ENCODE measurements around the gene CCDC12.

The CCDC12 gene

DNA sequence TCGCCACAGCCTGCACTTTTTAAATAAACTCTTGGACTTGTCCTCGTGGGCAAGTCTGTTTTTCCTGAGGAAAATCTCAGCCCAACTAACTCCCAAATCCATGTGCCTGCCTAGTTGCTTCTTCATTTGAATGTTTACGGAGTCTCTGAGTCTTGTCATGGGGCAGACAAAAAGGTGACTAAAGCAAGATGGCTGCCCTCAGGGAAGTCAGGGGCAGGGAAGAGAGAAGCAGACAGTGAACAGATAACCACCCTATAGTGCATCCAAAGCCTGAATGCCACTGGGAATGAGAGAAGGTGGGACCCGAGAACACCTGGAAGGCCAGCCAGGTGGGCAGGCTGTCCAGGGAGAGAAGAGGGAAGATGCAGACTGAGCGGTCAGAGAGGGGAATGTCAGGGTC, 21.4 kb downstream of the CCDC12 start:
- no peak for DNase-seq (ENCODE audit: low spot score)

DNA sequence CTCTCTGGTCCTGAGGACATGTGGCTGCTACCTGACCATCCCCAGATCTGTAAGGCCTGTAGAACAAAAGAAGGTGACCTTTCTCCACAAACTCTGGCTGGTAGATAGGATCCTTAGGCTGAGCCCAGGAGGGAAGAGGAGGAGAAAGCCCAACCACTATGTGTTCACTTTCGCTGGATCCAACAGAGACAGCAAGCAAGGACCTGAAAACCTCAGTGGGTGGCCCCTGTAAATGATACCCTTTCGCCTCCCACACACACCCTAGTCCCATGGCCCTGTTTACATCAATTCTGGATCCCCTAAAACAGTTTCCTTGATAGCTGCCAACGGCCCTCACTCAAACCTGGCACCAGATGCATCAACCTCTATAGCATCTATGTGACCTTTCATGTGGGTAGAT, 22.4 kb downstream of the CCDC12 start:
- DNase-seq (ENCODE audit: low spot score) = no peak

DNA sequence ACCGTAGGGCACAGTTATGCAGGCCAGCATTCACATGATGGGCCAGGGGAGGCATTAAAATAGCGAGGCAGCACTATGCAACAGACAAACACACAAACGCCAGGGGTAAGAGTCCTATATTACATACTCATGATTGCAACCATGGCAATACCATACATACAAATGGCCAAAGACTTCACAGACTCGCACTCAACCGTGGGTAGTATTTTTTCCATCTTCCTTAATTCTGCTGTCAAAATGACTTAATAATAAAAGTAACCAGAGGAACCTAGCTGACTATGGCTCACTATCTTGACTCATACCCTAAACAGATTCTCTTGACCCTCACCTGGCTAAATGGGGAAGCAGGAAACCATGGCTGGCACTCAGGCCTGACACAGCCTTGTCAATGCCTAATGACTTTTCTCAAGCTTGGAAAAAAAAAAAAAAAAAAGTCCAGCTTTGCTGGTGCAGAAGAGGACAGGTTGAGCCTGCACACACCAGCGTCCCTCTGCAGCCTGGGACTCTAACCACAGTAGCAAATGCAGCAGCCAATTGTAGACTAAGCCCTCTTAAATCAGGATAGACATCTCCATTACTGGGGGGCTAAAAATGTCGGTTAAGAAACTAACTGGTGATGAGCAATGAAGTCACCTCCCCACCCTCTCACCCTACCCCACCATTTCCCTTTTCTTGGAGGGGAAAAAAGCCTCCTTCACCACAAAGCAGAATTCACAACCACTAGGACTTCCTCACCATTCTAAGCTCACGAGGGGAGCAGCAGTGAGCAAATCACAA, 23.1 kb downstream of the CCDC12 start:
- peak; percentile 82 for DNase-seq (ENCODE audit: low spot score)

DNA sequence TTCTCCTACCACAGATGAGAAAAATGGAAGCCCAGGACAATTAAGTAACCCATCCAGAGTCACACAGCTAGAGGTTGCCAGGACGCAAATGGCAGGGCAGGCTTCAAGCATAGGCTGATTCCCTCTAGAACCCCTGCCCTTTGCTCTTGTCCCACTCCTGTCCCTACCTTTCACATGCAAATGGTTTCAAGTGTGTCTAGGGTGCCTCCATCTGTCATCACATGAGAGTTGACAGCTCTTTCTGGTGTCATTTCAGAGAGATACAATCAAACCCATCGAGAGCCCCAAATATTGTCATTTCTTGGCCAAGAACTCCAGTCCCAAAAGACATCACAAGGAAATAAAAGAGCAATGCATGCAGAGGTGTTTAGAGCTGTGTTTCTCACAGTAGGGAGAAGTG, 23.7 kb downstream of the CCDC12 start:
- no peak for DNase-seq (ENCODE audit: low spot score)

DNA sequence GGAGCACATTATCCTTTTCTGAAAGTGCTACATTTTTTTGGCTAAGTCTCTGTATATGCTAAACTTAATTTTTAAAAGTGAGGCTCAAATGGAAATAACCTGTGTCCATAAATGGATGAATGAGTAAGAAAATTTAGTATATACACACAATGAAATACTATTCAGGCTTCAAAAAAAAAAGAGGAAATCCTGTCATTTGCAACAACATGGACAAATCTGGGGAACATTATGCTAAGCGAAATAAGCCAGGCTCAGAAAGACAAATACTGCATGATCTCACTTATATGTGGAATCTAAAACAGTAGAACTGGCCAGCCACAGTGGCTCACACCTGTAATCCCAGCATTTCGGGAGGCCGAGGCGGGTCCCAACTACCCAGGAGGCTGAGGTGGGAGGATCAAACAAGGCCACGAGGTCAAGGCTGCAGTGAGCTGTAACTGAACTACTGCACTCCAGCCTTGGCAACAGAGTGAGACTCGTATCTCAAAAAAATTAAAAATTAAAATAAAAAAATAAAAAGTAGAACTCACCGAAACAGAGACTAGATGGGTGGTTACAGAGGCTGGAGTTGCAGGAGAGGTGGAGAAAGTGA, 25.8 kb downstream of the CCDC12 start:
- DNase-seq (ENCODE audit: low spot score) = no peak

DNA sequence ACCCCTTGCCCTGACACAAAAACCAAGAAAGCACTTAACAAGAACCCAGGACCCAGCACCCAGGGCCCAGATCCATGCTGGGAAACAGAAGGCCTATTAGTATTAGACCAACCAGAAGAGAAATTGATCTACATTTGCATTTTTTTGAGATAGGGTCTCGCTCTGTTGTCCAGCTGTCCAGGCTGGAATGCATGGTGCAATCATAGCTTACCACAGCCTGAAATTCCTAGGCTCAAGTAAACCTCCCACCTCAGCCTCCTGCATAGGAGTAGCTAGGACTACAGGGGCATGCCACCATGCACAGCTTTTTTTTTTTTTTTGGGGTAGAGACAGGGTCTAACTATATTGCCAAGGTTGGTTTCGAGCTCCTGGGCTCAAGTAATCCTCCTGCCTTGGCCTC, 26.4 kb downstream of the CCDC12 start:
- DNase-seq (ENCODE audit: low spot score) = no peak

DNA sequence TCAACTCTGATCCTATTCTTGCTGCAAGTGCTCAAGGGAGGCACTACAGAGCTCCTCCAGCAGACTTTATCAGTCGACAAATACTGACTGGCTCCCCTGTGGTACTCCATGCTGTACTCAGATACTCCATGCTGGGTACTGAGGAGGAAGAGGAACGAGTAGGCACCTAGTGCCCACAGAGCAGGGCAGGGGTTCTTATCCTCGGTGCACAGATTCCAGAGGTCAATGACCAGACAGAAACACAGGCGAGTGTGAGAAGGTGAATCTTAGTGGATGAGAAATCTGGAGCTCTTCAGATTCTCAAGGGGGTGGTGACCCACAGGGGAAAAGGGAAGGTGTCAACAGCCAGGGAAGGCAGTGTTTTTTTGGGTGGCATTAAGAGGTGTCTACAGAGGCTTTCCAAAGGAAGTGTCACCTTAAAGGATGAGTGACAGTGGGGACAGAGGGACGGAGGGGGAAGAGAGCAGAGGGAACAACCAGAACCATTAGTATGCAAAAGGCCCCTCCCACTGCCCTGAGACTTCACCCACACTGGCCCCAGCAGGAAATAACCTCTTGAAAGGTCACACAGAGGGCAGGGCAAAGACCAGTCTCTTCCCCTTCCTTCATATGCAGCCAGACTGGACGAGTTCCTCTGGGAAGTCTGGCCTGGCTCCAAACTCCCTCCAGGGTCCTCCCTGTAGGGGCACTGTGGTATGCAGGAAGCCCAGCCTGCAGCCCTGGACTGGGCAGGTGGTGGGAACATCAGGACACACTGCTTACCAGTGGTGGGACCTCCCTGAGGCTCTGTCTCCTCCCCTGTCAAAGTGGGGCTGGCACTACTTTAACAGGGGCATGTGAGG, 27.5 kb downstream of the CCDC12 start:
- peak; percentile 25 for DNase-seq (ENCODE audit: low spot score)

DNA sequence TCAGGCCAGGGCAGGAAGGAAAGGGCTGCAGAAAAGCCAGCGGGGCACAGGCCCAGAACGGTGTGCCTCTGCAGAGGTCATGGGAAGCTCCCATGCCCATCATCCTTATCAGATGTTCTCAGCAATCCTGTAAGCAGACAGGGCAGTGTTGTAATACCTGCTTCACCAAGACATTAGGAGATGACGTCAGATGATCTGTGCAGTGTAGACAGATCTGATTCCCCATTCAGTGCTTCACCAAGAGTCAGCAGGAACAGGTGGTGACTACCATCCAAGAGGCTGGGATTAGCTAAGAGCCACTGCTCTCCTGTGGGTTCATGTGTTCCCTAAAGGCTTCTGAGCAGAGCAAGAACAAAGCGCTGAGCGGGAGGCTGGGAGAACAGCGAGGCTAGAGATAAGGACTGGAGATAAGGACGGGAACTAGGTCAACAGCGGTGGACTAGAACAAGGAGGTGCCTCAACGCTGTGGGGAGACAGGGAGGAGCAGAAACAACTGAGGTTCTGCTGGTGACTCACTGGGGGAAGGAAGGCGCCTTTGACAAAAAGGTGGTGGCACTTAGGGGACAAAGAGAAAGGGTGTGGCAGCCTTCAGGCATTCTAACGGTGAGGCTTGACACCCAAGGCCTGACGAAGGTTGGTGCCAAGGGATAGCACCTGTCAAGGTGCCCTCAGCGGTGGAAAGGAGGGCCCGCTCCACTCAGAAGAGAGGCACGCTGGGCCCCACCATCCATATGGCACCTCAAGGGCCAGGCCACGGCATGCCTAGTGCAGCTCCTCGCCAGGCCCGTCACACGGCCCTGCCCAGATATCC, 28.4 kb downstream of the CCDC12 start:
- peak; percentile 57 for DNase-seq (ENCODE audit: low spot score)

DNA sequence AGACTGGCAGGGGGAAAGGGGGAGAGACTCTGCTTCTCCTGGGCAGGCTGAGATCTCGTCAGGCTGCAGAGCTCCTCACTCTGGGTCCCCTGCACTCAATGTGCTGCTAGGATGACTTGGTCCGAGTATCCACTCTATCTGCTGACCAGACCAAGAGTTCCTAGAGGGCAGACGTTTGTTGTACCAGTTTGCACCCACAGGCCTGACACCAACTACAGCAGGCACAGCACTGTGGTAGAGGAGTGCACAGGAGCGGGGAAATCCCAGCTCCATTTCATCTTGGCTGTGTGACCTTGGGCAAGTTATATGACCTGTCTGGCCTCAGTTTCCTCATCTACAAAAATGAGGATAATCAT, 29.0 kb downstream of the CCDC12 start:
- DNase-seq (ENCODE audit: low spot score) = no peak

DNA sequence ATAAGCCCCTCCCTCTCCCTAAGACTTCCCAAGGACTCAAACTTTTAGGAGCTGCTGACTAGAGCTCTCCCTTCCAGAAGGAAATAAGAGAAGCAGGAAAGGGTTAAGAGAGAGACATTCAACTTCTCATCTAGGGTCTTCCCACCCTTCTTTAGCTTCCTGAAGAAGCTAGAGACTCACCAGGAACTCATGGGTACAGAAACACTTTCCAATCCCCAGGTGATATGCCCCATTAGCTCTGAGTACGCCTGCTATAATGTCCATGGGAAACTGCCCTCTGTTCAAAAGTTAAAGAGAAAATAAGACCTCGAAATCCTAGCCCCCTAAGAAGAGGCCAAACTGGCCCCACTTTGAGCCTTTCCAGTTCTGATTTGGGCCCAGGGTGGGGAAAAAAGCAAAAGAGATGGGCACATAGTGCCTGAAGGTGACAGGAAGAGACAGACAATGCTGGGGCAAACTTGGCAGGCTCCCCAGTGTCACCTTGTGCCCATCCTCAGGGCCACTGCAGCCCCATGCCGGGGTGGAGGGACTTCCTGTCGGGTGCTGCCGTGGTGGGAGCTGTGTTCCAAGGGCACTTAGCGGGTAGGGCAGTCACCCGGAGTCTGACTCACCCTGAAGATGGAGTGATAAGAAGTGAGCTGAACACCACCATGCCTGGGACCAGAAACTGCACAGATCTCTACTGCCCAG, 29.5 kb downstream of the CCDC12 start:
- peak; percentile 80 for DNase-seq (ENCODE audit: low spot score)

DNA sequence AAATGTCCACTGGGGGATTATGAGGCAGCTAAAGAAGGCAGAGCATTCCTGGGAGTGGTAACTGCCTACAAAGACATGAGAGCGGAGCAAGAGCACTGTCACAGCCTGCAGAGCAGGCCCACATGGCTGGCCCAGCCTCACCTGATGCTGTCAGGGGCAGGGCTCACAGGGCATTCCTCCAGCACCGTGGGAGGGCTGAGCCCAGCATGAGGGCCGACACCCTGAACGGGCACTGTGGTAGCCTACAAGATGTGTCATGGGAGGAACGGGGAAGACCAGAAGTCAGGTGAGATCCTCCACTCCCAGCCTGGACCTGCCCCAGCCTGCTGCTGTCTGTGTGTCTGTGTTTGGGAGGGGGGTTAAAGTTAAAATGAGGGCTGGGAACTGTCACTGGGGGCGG, 30.1 kb downstream of the CCDC12 start:
- peak; percentile 92 for DNase-seq (ENCODE audit: low spot score)

DNA sequence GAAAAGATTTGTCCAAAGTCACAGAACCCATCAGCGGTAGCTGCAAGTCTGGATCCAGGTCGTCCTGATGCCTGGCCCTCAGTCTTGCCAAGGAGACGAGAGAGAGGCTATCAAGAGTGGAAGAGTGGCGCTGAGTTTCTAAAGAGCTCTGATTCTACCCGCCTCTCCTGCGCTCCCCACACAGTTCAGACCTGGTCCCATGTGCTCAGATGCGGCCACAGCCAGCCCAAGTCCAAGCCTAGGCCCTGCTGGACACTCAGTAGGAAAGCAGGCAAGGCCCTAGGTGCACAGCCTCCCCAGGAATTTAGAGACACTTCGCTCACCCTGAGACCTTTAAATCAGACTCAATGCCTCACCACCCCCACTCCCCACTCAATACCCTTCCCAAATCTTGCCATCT, 32.4 kb downstream of the CCDC12 start:
- DNase-seq (ENCODE audit: low spot score) = no peak

DNA sequence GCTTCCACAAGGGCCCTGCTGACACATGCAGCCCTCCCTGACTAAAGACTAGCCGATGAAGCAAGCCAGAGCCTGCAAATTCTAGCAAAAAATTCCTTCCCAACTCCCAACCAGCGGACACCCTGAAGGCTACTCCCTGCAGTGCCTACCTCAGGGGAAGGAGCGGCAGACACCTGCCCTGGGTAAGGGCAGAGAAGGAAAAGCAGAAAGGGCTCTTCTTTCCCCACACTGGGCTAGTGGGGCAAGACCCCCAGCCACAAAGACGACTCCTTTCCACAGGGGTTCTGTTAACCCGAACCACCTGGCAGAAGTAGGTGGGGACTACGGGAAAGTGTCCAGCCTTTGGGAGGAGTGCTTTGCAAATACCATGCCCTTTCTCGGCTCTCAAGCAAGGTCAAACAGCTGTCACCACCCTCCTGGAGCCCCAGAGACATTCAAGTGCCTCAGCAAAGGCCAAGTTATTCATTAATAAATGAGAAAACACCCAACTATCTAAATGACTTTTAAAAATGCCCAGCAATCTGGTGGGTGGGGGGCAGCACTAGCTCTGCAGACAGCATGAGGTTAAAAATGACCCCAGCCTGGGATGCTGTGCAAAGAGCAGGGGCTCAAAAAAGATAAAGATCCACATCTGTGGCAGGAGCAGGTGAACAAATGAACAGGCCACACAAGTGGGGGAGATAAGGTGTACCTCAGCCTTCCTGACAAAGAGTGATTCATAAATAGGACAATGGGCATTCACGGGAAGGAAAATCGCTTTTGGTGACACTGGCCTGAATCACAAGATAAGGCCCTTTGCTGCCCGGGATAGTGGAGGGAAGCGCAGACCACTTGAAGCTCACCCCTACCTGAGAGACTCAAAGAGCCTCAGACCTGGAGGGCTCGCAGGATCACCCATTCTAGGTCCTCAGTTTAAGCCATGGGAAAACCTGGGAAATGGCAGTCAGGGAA, 33.0 kb downstream of the CCDC12 start:
- DNase-seq (ENCODE audit: low spot score) = peak; percentile 83

DNA sequence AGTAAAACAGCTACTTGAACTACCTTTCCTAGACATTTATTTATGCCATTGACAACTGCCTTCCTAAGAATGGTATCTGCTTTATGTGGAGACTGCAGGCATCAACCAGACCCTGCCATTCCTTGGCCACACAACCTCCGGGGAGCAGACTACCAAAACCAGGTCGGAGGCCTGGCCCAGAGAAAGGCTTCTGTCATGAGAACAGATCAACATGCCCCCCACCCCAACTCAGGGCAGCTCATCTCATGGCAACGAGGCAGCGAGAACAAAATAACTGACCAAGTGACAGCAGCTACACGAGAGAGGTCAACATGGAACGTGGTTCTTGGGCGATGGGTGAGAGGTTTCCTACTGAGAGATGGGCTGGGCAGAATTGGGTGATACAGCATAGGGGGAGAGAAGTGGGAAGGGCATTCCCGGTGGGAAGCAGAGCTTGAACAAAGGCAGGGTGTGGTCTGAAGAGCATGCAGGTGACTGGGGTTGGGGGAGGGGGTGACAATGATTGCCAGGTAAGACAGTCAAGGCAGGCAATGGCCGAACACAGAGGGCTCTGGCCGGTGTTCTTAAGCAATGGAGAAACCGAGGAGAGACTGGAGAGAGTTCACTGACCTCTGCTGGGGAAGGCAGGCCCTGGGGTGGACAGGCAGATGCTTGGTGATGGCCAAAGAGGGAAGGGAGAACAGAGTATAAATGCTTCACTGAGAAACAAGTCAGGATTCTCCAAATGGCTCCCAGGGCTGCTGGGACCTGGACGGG, 33.9 kb downstream of the CCDC12 start:
- peak; percentile 56 for DNase-seq (ENCODE audit: low spot score)

DNA sequence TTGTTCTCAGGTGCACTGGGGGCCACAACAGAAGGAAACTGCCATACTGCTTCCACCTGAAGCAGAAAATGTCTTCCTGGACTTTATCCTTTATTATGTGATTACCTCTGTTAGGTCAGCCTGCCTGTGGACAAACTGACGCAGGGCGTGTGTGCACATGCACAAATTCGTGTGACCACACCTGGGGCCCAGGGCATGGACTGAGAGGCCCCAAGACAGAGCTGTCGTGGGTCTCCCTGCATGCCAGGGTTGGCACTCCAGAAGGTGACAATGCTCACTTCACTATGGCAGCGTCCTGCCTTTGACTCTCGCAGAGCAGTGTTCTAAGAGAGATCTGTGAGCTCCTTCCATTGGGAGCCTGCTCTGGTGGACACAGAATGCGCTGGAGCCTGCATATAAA, 34.5 kb downstream of the CCDC12 start:
- DNase-seq (ENCODE audit: low spot score) = no peak

DNA sequence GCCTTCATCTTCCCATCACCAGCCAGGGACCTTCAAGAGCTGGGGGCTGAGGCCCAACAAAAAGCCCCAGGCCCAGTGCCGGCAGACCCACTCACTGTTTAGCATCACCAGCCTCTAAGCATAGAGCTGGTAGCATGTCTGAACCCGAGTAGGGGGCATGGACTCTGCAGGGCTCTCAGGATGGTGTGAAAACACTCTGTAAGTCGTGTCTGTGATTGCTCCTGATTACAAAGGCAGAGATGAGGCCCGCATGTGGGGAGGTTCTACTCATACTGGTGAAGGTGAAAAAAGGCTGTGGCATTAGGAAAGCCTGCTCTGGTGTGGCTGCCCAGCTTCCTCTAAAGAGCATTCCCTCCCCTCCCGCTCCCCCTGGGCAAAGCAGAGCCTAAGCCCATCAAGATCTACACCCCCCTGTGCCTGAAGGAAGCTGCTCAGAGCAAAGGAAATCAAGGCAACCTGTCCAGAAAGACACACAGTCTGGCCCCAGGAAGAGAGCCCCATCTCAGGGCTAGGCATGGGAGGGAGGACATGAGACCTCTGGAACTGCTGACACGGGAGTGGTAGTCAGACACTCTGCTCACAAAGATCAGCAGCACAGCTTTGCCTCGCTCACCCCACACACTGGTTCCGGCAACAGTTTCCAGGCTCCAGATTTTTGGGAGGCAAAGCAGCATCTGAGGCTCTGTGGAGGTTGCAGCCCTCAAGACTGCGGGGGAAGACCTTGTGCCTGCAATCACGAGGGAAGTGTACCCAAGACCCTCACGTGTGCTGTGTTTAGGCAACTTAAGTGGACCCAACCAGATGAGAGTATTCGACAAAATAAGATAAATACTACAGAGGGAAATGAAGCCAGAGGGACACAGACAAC, 36.7 kb downstream of the CCDC12 start:
- no peak for DNase-seq (ENCODE audit: low spot score)

DNA sequence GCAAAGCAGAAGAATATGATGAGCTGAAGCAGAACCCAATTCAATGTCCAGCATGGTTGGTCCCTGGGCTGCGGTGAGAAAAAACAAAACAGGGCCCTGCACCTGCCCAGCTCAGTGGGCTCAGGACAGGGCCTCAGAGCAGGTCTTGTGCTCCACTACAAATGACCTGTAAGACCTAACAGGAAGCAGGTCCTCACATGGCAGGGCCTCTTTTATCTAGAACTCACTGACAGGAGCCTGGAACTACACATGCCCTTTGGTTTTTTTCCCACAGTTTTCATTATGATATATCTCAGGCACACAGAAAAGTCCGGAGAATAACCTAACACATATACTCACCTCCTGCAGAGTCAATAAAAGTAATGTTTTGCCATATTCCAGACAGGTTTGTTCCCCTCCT, 38.4 kb downstream of the CCDC12 start:
- no peak for DNase-seq (ENCODE audit: low spot score)

DNA sequence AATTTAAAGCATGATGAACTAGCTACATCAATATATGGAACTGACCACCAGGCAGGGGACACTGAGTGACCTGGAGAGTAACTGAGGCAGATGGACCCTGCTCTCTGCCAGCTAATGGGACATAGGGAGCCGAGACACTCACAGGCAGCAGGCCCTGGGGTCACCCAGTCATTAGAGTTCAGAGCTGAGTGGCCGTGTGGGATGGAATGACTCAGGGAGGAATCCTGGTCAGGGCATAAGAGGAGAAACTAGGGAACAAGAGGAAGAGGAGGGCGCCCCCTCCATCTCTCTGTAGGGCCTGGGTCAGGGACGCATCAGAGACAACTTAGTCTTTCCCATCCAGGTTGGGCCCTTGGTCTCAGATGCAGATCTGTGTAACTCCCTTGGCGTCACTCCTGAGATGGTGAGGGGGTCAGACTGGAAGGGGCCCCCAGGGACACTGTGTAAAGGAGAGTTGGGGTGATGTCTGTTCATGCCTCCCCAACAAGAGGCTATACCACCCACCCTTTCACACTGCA, 39.8 kb downstream of the CCDC12 start:
- DNase-seq (ENCODE audit: low spot score) = peak; percentile 56

Data from kidney tubule cell (primary cell).